ENCODE results near the gene RELA.

DNA sequence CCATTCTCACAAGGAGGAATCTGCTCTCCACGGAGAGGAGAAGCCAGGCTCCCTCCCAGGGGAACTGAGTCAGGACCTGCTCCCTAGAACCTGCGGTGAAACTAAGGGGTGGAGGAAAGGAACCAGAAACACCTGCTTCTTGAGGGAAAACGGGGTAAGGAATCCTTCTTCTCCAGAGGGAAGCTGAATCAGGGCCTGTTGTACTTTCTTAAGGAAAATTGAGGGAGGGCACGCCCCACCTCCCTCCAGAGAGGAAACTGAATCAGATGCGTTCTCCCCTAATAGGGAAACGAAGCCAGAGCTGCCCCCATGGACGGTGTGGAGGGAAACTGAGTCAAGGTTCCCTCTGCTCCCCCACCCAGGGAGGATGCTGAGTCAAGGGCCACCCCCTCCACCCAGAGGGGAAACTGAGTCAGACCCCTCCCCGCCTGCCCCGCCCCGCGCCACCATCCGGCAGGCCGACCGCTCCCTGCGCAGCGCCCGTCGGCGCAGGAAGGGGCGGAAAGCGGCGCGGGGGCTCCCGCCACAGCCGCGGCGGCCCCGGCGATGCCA lies 393 bp downstream of the RELA start:
- TF ChIP-seq POLR2A (IDR thresholded peaks at IDR 0.05) (peak in 1 of 4 donors; percentile 51), POLR2AphosphoS5 (IDR thresholded peaks at IDR 0.05) (no peak), EP300 (IDR thresholded peaks at IDR 0.05) (no peak)
- TF ChIP-seq, protein P1, sequence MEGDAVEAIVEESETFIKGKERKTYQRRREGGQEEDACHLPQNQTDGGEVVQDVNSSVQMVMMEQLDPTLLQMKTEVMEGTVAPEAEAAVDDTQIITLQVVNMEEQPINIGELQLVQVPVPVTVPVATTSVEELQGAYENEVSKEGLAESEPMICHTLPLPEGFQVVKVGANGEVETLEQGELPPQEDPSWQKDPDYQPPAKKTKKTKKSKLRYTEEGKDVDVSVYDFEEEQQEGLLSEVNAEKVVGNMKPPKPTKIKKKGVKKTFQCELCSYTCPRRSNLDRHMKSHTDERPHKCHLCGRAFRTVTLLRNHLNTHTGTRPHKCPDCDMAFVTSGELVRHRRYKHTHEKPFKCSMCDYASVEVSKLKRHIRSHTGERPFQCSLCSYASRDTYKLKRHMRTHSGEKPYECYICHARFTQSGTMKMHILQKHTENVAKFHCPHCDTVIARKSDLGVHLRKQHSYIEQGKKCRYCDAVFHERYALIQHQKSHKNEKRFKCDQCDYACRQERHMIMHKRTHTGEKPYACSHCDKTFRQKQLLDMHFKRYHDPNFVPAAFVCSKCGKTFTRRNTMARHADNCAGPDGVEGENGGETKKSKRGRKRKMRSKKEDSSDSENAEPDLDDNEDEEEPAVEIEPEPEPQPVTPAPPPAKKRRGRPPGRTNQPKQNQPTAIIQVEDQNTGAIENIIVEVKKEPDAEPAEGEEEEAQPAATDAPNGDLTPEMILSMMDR (IDR thresholded peaks at IDR 0.05), result no peak

Data from upper lobe of left lung (tissue), 4 donors.